ENCODE results near the gene C16orf96. TPM values are rescaled to one million over a fixed set of nuclear protein-coding genes. Genes with fewer than 3 reads are reported as not detected.
A peak's percentile ranks its signal among the peaks of the same experiment; 100 is the strongest.

C16orf96 gene
- total and polyA plus RNA-seq, 2 experiments from 2014 or later, result not detected

- H3K36me3 ChIP-seq (ENCODE audit: low read depth), result no peaks in the 10 kb centered on the region
- H3K9me2 ChIP-seq (ENCODE audit: insufficient read depth), result no peaks in the 10 kb centered on the region
- no peak overlapping the region for H3K4me2 ChIP-seq (ENCODE audit: unreplicated experiment)
- H3K27me3 ChIP-seq (replicated peaks; ENCODE audit: insufficient read depth), result no peaks in the 10 kb centered on the region
- no peaks in the 10 kb centered on the region for H3K9me3 ChIP-seq (ENCODE audit: low read depth)
- H3F3A ChIP-seq (ENCODE audit: insufficient read depth), result no peaks in the 10 kb centered on the region
- no peak overlapping the region for H3K27ac ChIP-seq
- no peaks in the 10 kb centered on the region for H3K4me1 ChIP-seq (ENCODE audit: insufficient read depth)
- H3K4me3 ChIP-seq, result no peak overlapping the region
- H3K9ac ChIP-seq, result no peak overlapping the region
- H3K79me2 ChIP-seq (ENCODE audit: insufficient read depth), result peaks cover 8% of the 10 kb centered on the region; the same call in 1 of the 2 replicates
- H2AFZ ChIP-seq, result no peak overlapping the region
- H4K20me1 ChIP-seq (ENCODE audit: insufficient read depth), result no peaks in the 10 kb centered on the region
- TF ChIP-seq EZH2 (IDR thresholded peaks at IDR 0.05; ENCODE audit: insufficient read depth, poor library complexity, severe bottlenecking) (no peak), EZH2phosphoT487 (IDR thresholded peaks at IDR 0.05; ENCODE audit: insufficient read depth, low read depth) (no peak)
- WGBS, 2 experiments (ENCODE audit: low coverage in 1 of 2, low lambda C conversion rate in 2 of 2, missing lambda C conversion rate in 2 of 2), result 38 to 39% methylated on average over 13 of the region's 13 CpGs
- DNase-seq, result peak; percentile 40
- in situ Hi-C loops (cut with MboI), result no loop called here
Observed at GRCh38 chr16:4525634-4526277, 30.4 kb upstream of the C16orf96 start.

- no peaks in the 10 kb centered on the region for H3K9me3 ChIP-seq (ENCODE audit: low read depth)
- no peak overlapping the region for H3K27ac ChIP-seq
- H3K27me3 ChIP-seq (replicated peaks; ENCODE audit: insufficient read depth), result no peaks in the 10 kb centered on the region
- H3K4me3 ChIP-seq, result no peak overlapping the region
- peak; percentile 42 for DNase-seq
- H3K36me3 ChIP-seq (ENCODE audit: low read depth), result no peaks in the 10 kb centered on the region
- H3K4me1 ChIP-seq (ENCODE audit: insufficient read depth), result no peaks in the 10 kb centered on the region
- TF ChIP-seq EZH2 (IDR thresholded peaks at IDR 0.05; ENCODE audit: insufficient read depth, poor library complexity, severe bottlenecking), result no peak
- no peak for TF ChIP-seq EZH2phosphoT487 (IDR thresholded peaks at IDR 0.05; ENCODE audit: insufficient read depth, low read depth)
- H3F3A ChIP-seq (ENCODE audit: insufficient read depth), result no peaks in the 10 kb centered on the region
- peaks cover 8% of the 10 kb centered on the region; the same call in 1 of the 2 replicates for H3K79me2 ChIP-seq (ENCODE audit: insufficient read depth)
- H3K4me2 ChIP-seq (ENCODE audit: unreplicated experiment), result no peak overlapping the region
- H3K9me2 ChIP-seq (ENCODE audit: insufficient read depth), result no peaks in the 10 kb centered on the region
- H2AFZ ChIP-seq, result no peak overlapping the region
- no peaks in the 10 kb centered on the region for H4K20me1 ChIP-seq (ENCODE audit: insufficient read depth)
- H3K9ac ChIP-seq, result no peak overlapping the region
- 62 to 63% methylated on average over 16 of the region's 16 CpGs for WGBS, 2 experiments (ENCODE audit: low coverage in 1 of 2, low lambda C conversion rate in 2 of 2, missing lambda C conversion rate in 2 of 2)
- in situ Hi-C loops (cut with MboI), result no loop called here
Observed at GRCh38 chr16:4529085-4530060, 26.8 kb upstream of the C16orf96 start.

DNA sequence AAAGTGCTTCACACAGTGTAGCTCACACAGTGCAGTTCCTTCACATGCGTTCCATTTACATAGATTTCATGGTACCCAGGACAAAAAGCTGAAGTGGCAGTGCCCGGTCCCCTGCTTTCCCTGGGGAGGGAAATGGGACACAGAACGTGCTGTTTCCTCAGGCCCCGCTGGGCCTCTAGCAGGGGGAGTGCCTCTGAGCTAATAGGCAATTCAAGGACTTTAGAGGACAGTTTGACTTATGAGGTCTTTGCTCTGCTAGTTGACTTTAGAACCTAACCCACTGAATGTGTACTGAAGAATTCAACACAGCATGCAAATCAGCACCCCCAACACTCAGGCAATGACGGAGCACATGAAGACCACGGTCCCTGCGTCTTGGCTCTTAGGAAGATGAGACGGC, 24.3 kb upstream of the C16orf96 start:
- in situ Hi-C loops (cut with MboI), result no loop called here
- Histone ChIP-seq H3K9ac (no peak overlapping the region), H3K4me1 (ENCODE audit: insufficient read depth) (no peaks in the 10 kb centered on the region), H3K27ac (no peak overlapping the region), H2AFZ (no peak overlapping the region), H3K79me2 (ENCODE audit: insufficient read depth) (peaks cover 18% of the 10 kb centered on the region), H3K4me3 (no peak overlapping the region), H3K4me2 (ENCODE audit: unreplicated experiment) (no peak overlapping the region), H4K20me1 (ENCODE audit: insufficient read depth) (no peaks in the 10 kb centered on the region), H3K9me3 (ENCODE audit: low read depth) (no peaks in the 10 kb centered on the region), H3K36me3 (ENCODE audit: low read depth) (no peaks in the 10 kb centered on the region), H3K9me2 (ENCODE audit: insufficient read depth) (no peaks in the 10 kb centered on the region), H3K27me3 (replicated peaks; ENCODE audit: insufficient read depth) (no peaks in the 10 kb centered on the region), H3F3A (ENCODE audit: insufficient read depth) (no peaks in the 10 kb centered on the region)
- TF ChIP-seq EZH2 (IDR thresholded peaks at IDR 0.05; ENCODE audit: insufficient read depth, poor library complexity, severe bottlenecking), result no peak
- TF ChIP-seq EZH2phosphoT487 (IDR thresholded peaks at IDR 0.05; ENCODE audit: insufficient read depth, low read depth), result no peak
- WGBS, 2 experiments (ENCODE audit: low coverage in 1 of 2, low lambda C conversion rate in 2 of 2, missing lambda C conversion rate in 2 of 2), result 93 to 98% methylated on average over 8 of the region's 8 CpGs
- no peak for DNase-seq

GRCh38 chr16:4532238-4532637, 23.9 kb upstream of the C16orf96 start:
- no peaks in the 10 kb centered on the region for H3K36me3 ChIP-seq (ENCODE audit: low read depth)
- H3K27me3 ChIP-seq (replicated peaks; ENCODE audit: insufficient read depth), result no peaks in the 10 kb centered on the region
- H3K79me2 ChIP-seq (ENCODE audit: insufficient read depth), result peaks cover 20% of the 10 kb centered on the region
- no peaks in the 10 kb centered on the region for H3K9me3 ChIP-seq (ENCODE audit: low read depth)
- TF ChIP-seq EZH2phosphoT487 (IDR thresholded peaks at IDR 0.05; ENCODE audit: insufficient read depth, low read depth) (no peak), EZH2 (IDR thresholded peaks at IDR 0.05; ENCODE audit: insufficient read depth, poor library complexity, severe bottlenecking) (no peak)
- H3K4me3 ChIP-seq, result no peak overlapping the region
- no peak for DNase-seq
- H3K9ac ChIP-seq, result no peak overlapping the region
- no peak overlapping the region for H3K27ac ChIP-seq
- H3K9me2 ChIP-seq (ENCODE audit: insufficient read depth), result no peaks in the 10 kb centered on the region
- in situ Hi-C loops (cut with MboI), result no loop called here
- H3K4me2 ChIP-seq (ENCODE audit: unreplicated experiment), result no peak overlapping the region
- no peaks in the 10 kb centered on the region for H4K20me1 ChIP-seq (ENCODE audit: insufficient read depth)
- H2AFZ ChIP-seq, result no peak overlapping the region
- no peaks in the 10 kb centered on the region for H3F3A ChIP-seq (ENCODE audit: insufficient read depth)
- H3K4me1 ChIP-seq (ENCODE audit: insufficient read depth), result no peaks in the 10 kb centered on the region
- WGBS, 2 experiments (ENCODE audit: low coverage in 1 of 2, low lambda C conversion rate in 2 of 2, missing lambda C conversion rate in 2 of 2), result 99% methylated on average over 9 to 10 of the region's 10 CpGs

All from GM23248 (cell line).